Activated B cell treated with CpG ODN at 0.5 μM for 24 hours (primary cell): ENCODE results near the gene LARP4B. TPM values are rescaled to one million over a fixed set of nuclear protein-coding genes. Genes with fewer than 3 reads are reported as not detected.

Source experiments
- ATAC-seq: fragments of 200-7000 bp; cut with Tn5 transposase; one replicate; pipeline ENCODE4 v1.10.0; 2021; ENCODE audit warnings: low read depth, mild to moderate bottlenecking, moderate library complexity
- CTCF ChIA-PET: fragments of 350-600 bp; sonication (Branson Sonifier 250); formaldehyde crosslinking; loops from one replicate; lab custom pipeline; 2021; ENCODE audit warnings: antibody characterized with exemption; lab: Charles Lee
- POLR2A ChIA-PET: fragments of 350-600 bp; sonication (Branson Sonifier 250); formaldehyde crosslinking; loops from one replicate; lab custom pipeline; 2021; ENCODE audit warnings: antibody characterized with exemption; lab: Charles Lee
- DNase-seq: peaks from one replicate; pipeline ENCODE4 v3.0.0; 2022
- H3K27ac Mint-ChIP-seq: one replicate; pipeline ENCODE4 v1.8.0; 2020; ENCODE audit warnings: mixed read lengths
- H3K27me3 Mint-ChIP-seq: one replicate; pipeline ENCODE4 v1.8.0; 2021; ENCODE audit warnings: mixed read lengths
- H3K36me3 Mint-ChIP-seq: one replicate; pipeline ENCODE4 v1.8.0; 2021; ENCODE audit warnings: low read depth, mixed read lengths
- H3K4me1 Mint-ChIP-seq: one replicate; pipeline ENCODE4 v1.8.0; 2021; ENCODE audit warnings: mixed read lengths
- H3K4me3 Mint-ChIP-seq: one replicate; pipeline ENCODE4 v1.8.0; 2020; ENCODE audit warnings: mild to moderate bottlenecking, mixed read lengths
- H3K9me3 Mint-ChIP-seq: one replicate; pipeline ENCODE4 v1.8.0; 2020; ENCODE audit warnings: mixed read lengths
- intact Hi-C: fragments of 100-400 bp; cut with micrococcal nuclease; formaldehyde crosslinking; loops from one replicate; pipeline ENCODE4 v1.15.1; 2024
- total RNA-seq: library from RNA; stranded (reverse); gene quantifications from 2 replicates; pipeline ENCODE4 v1.2.3, GENCODE V29; 2022
- TF ChIP-seq, protein P1 (sequence below): fragments of 200-600 bp; IDR thresholded peaks from one replicate; pipeline ENCODE4 v1.8.0; 2022; ENCODE audit warnings: antibody characterized with exemption, mild to moderate bottlenecking

Gene LARP4B
- total RNA-seq, 1 donor from 2014 or later: 103 TPM

DNA sequence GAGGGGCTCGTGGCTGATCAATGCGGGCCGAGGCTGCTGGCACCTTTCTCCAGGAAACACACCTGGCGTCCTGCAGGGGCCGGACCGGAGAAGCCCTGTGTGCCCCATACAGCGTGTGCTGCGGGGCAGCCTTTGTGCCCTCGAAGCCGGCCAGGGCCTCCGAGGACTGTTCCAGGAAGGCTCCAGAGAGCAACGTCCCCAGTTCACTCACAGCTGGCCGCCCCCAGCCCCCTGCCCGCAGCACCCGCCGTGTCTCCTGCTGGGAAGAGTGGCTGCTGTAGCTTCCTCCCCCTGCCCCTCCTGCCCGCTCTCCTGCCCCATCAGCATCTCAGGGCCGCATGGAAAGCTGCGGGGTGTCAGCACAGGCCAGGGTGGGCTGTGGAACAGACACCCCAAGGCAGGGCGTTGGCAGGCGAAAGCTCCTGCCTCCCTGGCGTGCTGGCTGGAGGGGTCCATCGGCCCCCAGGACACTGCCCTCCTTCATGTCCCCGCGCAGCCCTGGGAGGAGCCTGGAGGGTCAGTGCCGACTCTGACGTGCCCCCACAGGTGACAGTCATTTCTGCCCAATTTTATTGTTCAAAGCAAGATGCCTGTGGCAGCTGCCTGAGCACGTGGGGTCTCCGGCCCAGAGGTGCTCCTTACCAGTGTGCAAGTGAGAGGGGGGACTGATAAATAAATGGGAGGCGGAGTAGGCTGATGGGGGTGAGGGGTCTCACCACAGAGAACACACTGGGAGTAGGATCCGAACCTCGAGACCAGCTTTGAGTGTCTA, 146.2 kb downstream of the LARP4B start:
- Mint-ChIP-seq H3K4me1 (peaks cover 10% of the 10 kb centered on the region), H3K27ac (no peak overlapping the region), H3K36me3 (no peaks in the 10 kb centered on the region), H3K27me3 (peaks cover 38% of the 10 kb centered on the region), H3K4me3 (no peak overlapping the region), H3K9me3 (no peaks in the 10 kb centered on the region)
- ATAC-seq (no peak), DNase-seq (peak; percentile 10)
- intact Hi-C loops: no loop called here
- POLR2A ChIA-PET: no interaction called here
- TF ChIP-seq, protein P1, sequence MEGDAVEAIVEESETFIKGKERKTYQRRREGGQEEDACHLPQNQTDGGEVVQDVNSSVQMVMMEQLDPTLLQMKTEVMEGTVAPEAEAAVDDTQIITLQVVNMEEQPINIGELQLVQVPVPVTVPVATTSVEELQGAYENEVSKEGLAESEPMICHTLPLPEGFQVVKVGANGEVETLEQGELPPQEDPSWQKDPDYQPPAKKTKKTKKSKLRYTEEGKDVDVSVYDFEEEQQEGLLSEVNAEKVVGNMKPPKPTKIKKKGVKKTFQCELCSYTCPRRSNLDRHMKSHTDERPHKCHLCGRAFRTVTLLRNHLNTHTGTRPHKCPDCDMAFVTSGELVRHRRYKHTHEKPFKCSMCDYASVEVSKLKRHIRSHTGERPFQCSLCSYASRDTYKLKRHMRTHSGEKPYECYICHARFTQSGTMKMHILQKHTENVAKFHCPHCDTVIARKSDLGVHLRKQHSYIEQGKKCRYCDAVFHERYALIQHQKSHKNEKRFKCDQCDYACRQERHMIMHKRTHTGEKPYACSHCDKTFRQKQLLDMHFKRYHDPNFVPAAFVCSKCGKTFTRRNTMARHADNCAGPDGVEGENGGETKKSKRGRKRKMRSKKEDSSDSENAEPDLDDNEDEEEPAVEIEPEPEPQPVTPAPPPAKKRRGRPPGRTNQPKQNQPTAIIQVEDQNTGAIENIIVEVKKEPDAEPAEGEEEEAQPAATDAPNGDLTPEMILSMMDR: no peak
- CTCF ChIA-PET: no interaction called here

DNA sequence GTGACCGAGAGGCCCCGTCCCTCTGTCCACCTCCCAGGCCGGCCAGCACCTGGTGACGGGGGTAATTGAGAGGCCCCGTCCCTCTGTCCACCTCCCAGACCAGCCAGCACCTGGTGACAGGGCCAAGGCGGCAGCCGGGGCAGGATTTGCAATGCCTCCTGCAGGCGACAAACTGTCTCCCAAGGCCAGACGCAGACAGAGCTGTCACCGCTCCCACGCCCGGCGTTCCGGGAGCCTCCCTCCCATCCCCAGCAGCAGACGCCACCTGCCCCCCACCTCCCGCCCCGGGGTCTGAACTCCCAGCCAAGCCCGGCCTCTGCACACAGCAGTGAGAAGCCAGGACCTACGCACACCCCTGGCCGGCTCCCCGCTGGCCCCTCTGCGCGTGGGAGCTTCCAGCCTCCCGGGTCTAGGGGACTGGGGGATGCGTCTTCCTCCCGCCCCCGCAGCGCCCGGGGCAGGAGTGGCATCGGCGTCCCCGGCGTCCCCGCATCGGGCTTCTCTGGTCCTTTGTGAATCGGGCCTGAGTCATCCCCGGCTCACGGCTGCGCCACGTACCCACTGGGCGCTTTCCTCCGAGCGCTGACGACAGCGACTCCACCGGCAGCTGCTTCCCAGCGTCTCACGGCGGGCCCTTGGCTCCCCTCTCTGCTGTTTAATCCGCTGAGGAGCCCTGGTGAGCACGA, 147.0 kb downstream of the LARP4B start:
- intact Hi-C loops: no loop called here
- ChIA-PET CTCF (no interaction called here), POLR2A (no interaction called here)
- DNase-seq: peak; percentile 16
- TF ChIP-seq, protein P1: no peak
- Mint-ChIP-seq H3K4me1 (peaks cover 10% of the 10 kb centered on the region), H3K27me3 (peaks cover 42% of the 10 kb centered on the region), H3K4me3 (no peak overlapping the region), H3K9me3 (no peaks in the 10 kb centered on the region), H3K36me3 (no peaks in the 10 kb centered on the region), H3K27ac (no peak overlapping the region)
- ATAC-seq: no peak

DNA sequence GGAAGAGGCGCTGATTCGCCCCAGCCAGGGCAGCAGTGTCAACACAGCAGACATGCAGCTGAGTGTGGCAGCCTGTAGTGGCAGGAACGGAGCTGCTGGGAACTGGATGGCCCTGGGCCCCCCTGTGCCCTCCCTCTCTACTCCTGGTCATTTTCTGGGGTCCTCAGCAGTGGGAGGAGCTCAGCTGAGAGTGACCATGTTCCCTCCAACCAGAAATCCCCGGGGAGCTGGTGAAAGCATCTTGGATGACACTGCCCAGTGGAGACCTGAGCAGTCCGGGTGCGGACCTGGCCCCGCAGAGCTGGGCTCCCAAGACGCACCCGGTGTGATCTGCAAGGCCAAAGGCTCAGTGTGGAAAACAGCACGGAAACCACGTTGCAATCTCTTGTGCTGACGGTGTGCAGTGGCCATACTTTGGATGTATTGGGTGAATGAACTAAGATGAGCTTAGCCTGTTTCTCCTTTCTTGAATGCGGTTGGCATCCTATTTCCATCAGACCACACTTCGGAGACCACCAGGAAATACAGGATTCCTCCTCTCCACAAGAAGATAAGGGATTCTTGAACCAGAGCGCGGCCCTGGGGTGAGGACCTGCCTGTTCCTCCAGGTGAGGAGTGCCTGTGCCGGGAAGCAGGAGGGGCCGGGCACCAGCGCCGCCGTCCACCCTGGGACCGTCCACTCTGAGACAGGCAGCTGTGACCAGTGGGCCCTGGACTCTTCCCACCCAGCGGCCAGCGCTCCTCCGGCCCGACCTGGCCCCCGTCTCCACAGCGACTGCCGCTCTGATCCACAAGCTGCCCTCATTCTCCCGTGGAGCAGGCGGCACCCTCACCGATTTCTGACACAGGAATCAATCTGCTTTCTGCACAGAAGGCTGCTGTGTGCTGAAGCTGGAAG, 148.5 kb downstream of the LARP4B start:
- intact Hi-C loops: no loop called here
- ChIA-PET POLR2A (no interaction called here), CTCF (no interaction called here)
- no peak for ATAC-seq
- TF ChIP-seq, protein P1: no peak
- Mint-ChIP-seq H3K27ac (no peak overlapping the region), H3K36me3 (no peaks in the 10 kb centered on the region), H3K27me3 (peaks cover 40% of the 10 kb centered on the region), H3K4me1 (no peaks in the 10 kb centered on the region), H3K4me3 (no peak overlapping the region), H3K9me3 (no peaks in the 10 kb centered on the region)
- peak; percentile 9 for DNase-seq

DNA sequence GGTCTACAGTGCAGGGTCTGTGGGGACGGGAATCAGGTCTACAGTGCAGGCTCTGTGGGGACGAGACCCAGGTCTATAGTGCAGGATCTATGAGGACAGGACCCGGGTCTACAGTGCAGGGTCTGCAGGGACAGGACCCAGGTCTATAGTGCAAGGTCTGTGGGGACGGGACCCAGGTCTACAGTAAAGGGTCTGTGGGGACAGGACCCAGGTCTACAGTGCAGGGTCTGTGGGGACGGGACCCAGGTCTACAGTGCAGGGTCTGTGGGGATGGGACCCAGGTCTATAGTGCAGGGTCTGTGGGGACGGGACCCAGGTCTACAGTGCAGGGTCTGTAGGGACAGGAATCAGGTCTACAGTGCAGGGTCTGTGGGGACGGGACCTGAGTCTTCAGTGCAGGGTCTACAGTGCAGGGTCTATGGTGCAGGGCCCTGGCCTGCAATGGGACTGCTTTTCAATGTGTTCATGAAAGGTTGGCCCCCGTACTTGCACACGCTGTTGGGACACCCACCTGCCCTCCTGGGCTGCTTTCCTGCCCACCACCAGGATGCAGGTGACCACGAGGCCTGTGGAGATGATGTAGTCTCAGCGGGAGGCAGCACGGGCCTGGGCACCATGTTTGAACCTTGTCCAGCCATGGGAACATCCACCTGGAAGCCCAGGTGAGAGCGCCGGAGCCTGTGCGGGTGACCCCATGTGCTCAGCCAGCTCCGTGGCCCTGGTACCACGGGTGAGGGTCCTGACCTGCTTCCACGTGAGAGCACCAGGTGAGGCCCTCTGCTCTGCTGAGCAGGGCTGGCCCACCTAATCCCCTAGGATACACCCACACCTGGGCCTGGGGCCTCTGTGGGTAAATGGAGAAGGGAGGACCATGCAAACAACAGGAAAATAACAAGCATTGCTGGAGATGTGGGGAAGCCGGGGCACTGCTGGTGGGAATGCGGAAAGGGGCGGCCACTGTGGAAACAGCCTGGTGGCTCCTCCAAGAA, 150.7 kb downstream of the LARP4B start:
- H3K4me1 Mint-ChIP-seq: no peaks in the 10 kb centered on the region
- intact Hi-C loops: no loop called here
- CTCF ChIA-PET: no interaction called here
- no peak for DNase-seq
- TF ChIP-seq, protein P1: no peak
- no peak overlapping the region for H3K4me3 Mint-ChIP-seq
- POLR2A ChIA-PET: no interaction called here
- no peaks in the 10 kb centered on the region for H3K9me3 Mint-ChIP-seq
- H3K27ac Mint-ChIP-seq: no peak overlapping the region
- ATAC-seq: no peak
- H3K27me3 Mint-ChIP-seq: peaks cover 30% of the 10 kb centered on the region
- no peaks in the 10 kb centered on the region for H3K36me3 Mint-ChIP-seq
